A549 (cell line): ENCODE results near the gene TMEM163. TPM values are rescaled to one million over a fixed set of nuclear protein-coding genes. Genes with fewer than 3 reads are reported as not detected.

ENCODE experiments used
- ATAC-seq, 2 experiments: fragments of 200-7000 bp in 1 of 2; fragments of >200 bp in 1 of 2; cut with Nextera tagmentation in 1 of 2; cut with Tn5 transposase in 1 of 2; 3 replicates each; pipeline versions ENCODE4 v1.8.0 to v1.9.1; 2018 to 2020; ENCODE audit warnings: mild to moderate bottlenecking in 1 of 2, moderate library complexity in 1 of 2
- CTCF ChIA-PET: fragments of 300-600 bp; sonication (Branson Sonifier 250); formaldehyde crosslinking; extraction: SDS; loops from one replicate; lab custom pipeline; 2021; ENCODE audit warnings: antibody characterized with exemption, inconsistent platforms; lab: Yijun Ruan, JAX
- POLR2A ChIA-PET: fragments of 350-600 bp; formaldehyde crosslinking; extraction: SDS; loops from one replicate; lab custom pipeline; 2021; ENCODE audit warnings: antibody characterized with exemption, inconsistent platforms; lab: Yijun Ruan, JAX
- DNase-seq, 2 experiments: peaks; one replicate each; pipeline versions ENCODE4 v3.0.0 to v3.0.0-alpha.2; 2011 to 2016; ENCODE audit warnings: low read depth in 1 of 2, low spot score in 1 of 2
- FAIRE-seq: peaks from 2 replicates; lab custom pipeline; 2011; peaks lifted over from hg19 to GRCh38; lab: Jason Lieb, UNC
- H3K27ac ChIP-seq, 2 experiments: fragments of >200 bp; sonication (Bioruptor Twin); formaldehyde crosslinking; 3 replicates each; pipeline ENCODE4 v1.5.1; 2016 to 2017
- H3K4me1 ChIP-seq: fragments of >200 bp; sonication (Bioruptor Twin); formaldehyde crosslinking; 3 replicates; pipeline ENCODE4 v1.6.1; 2016
- H3K4me2 ChIP-seq: fragments of >200 bp; sonication (Bioruptor Twin); formaldehyde crosslinking; 3 replicates; pipeline ENCODE4 v1.6.1; 2016
- H3K4me3 ChIP-seq: fragments of >200 bp; sonication (Bioruptor Twin); formaldehyde crosslinking; 3 replicates; pipeline ENCODE4 v1.5.1; 2016
- H3K9me3 ChIP-seq: fragments of >200 bp; sonication (Bioruptor Twin); formaldehyde crosslinking; 3 replicates; pipeline ENCODE4 v1.6.1; 2016
- BCL3 ChIP-seq: fragments of >200 bp; sonication (Bioruptor Twin); formaldehyde crosslinking; IDR thresholded peaks from 3 replicates; pipeline ENCODE4 v1.6.1; 2016
- CBX2 ChIP-seq: fragments of 200-600 bp; sonication (generic); IDR thresholded peaks from 2 replicates; pipeline ENCODE4 v1.6.1; 2016; ENCODE audit warnings: low read depth, mild to moderate bottlenecking, borderline replicate concordance
- CEBPB ChIP-seq, 2 experiments: fragments of >200 bp in 1 of 2; sonication (Bioruptor Twin) in 1 of 2; formaldehyde crosslinking in 1 of 2; IDR thresholded peaks; 2 replicates each; pipeline ENCODE4 v1.6.1; 2012 to 2016
- CHD2 ChIP-seq: fragments of 150-350 bp; IDR thresholded peaks from 2 replicates; pipeline ENCODE4 v1.6.1; 2014; ENCODE audit warnings: low read length; ENCODE audit not compliant: partially characterized antibody
- CHD4 ChIP-seq: fragments of 200-600 bp; sonication (generic); IDR thresholded peaks from 2 replicates; pipeline ENCODE4 v1.6.1; 2016; ENCODE audit warnings: antibody characterized with exemption, mild to moderate bottlenecking, borderline replicate concordance
- EHMT2 ChIP-seq: fragments of 200-600 bp; sonication (generic); IDR thresholded peaks from 2 replicates; pipeline ENCODE4 v1.6.1; 2016; ENCODE audit warnings: antibody characterized with exemption, low read depth, mild to moderate bottlenecking, moderate library complexity
- FOSB ChIP-seq: fragments of 250-450 bp; sonication (Bioruptor Pico); IDR thresholded peaks from 2 replicates; pipeline ENCODE4 v1.5.0; 2020; ENCODE audit warnings: mild to moderate bottlenecking, moderate library complexity
- FOXS1 ChIP-seq: fragments of 250-450 bp; sonication (Bioruptor Pico); IDR thresholded peaks from 2 replicates; pipeline ENCODE4 v1.5.0; 2020; ENCODE audit warnings: mild to moderate bottlenecking, moderate library complexity
- HDAC2 ChIP-seq: fragments of 200-600 bp; sonication (generic); IDR thresholded peaks from 2 replicates; pipeline ENCODE4 v1.6.1; 2016
- HEYL ChIP-seq: fragments of 250-450 bp; sonication (Bioruptor Pico); IDR thresholded peaks from 2 replicates; pipeline ENCODE4 v1.8.0; 2021; ENCODE audit warnings: mild to moderate bottlenecking, moderate library complexity
- MAZ ChIP-seq: fragments of 150-350 bp; IDR thresholded peaks from 2 replicates; pipeline ENCODE4 v1.6.1; 2014; ENCODE audit warnings: antibody characterized with exemption, low read depth, low read length, borderline replicate concordance
- MYC ChIP-seq: IDR thresholded peaks from 2 replicates; pipeline ENCODE4 v1.6.1; 2012; ENCODE audit warnings: mild to moderate bottlenecking, inconsistent platforms, low read length, improper control_type of control experiment, borderline replicate concordance
- NR3C1 ChIP-seq: fragments of >200 bp; sonication (Bioruptor Twin); formaldehyde crosslinking; IDR thresholded peaks from 3 replicates; pipeline ENCODE4 v1.6.1; 2017
- PBX3 ChIP-seq: IDR thresholded peaks from 2 replicates; pipeline ENCODE4 v1.6.1; 2012
- POLR2AphosphoS2 ChIP-seq: conservative IDR thresholded peaks from 2 replicates; pipeline ENCODE4 v1.6.1; 2012; ENCODE audit warnings: low read length, improper control_type of control experiment, inconsistent platforms
- RCOR1 ChIP-seq: fragments of 150-350 bp; IDR thresholded peaks from 2 replicates; pipeline ENCODE4 v1.6.1; 2014; ENCODE audit warnings: antibody characterized with exemption, low read length, low read depth
- REST ChIP-seq: fragments of 200-600 bp; sonication (generic); IDR thresholded peaks from 2 replicates; pipeline ENCODE4 v1.6.1; 2016; ENCODE audit warnings: antibody characterized with exemption, mild to moderate bottlenecking, moderate library complexity
- RNF2 ChIP-seq: fragments of 200-600 bp; sonication (generic); IDR thresholded peaks from 2 replicates; pipeline ENCODE4 v1.6.1; 2016; ENCODE audit warnings: low read depth, mild to moderate bottlenecking, antibody characterized with exemption, moderate library complexity, borderline replicate concordance
- TFCP2L1 ChIP-seq: fragments of 250-450 bp; sonication (Bioruptor Pico); IDR thresholded peaks from 2 replicates; pipeline ENCODE4 v1.5.0; 2021; ENCODE audit warnings: mild to moderate bottlenecking
- TP53 ChIP-seq: fragments of 250-450 bp; sonication (Bioruptor Pico); IDR thresholded peaks from 2 replicates; pipeline ENCODE4 v1.5.0; 2021; ENCODE audit warnings: mild to moderate bottlenecking, moderate library complexity
- ZFP36 ChIP-seq: fragments of 450-650 bp; IDR thresholded peaks from 2 replicates; pipeline ENCODE4 v1.6.1; 2014; ENCODE audit warnings: borderline replicate concordance; ENCODE audit not compliant: partially characterized antibody
- WGBS: methylation state at CpG from one replicate; pipeline ENCODE4 v1.1.6; 2017; ENCODE audit errors: missing lambda C conversion rate; 5-methylcytosine and 5-hydroxymethylcytosine counted together
- polyA plus RNA-seq, 4 experiments: library from polyadenylated mRNA; depleted of rRNA in 3 of 4; stranded (reverse); fragments of >200 nt; fragmentation: RNase III in 1 of 4; extraction: RNeasy Plus Mini Kit Qiagen cat#74134 plus additional on column Dnase treatment in 1 of 4; gene quantifications; 2 replicates in 3 of 4; 3 replicates in 1 of 4; pipeline ENCODE4 v1.2.3, GENCODE V29; 2011 to 2017

TMEM163 gene
- polyA plus RNA-seq, 2 of the 4 experiments (the other 2 are of a cell fraction): not detected

GRCh38 chr2:134448650-134449049, 270.1 kb downstream of the TMEM163 start:
- H3K9me3 ChIP-seq: no peaks in the 10 kb centered on the region
- 97% methylated on average over 5 of the region's 6 CpGs for WGBS
- POLR2A ChIA-PET: no interaction called here
- H3K27ac ChIP-seq: no peak overlapping the region
- no peaks in the 10 kb centered on the region; the same call in 2 of the 3 replicates for H3K4me1 ChIP-seq
- H3K4me3 ChIP-seq: no peak overlapping the region
- FAIRE-seq: no peak
- TF ChIP-seq RNF2 (no peak), NR3C1 (no peak), HDAC2 (no peak), MYC (no peak), CBX2 (no peak), HEYL (CRISPR knock-in tag) (no peak), REST (no peak), RCOR1 (no peak), ZFP36 (no peak), TP53 (CRISPR knock-in tag) (no peak), EHMT2 (no peak), BCL3 (no peak), CEBPB (IDR thresholded peaks at IDR 0.05) (no peak), PBX3 (no peak), CHD4 (no peak), TFCP2L1 (CRISPR knock-in tag) (no peak), FOSB (CRISPR knock-in tag) (no peak), FOXS1 (no peak), POLR2AphosphoS2 (no peak)
- TF ChIP-seq, all 56 proteins: peak for 0
- no peak for DNase-seq
- CTCF ChIA-PET: interaction anchor here (0.6 to 6.8 kb wide), 4 partner anchors 12 to 330 kb away, joined by 3 to 45 read pairs (median 22); no protein-coding TSS in a partner anchor
- no peak overlapping the region for H3K4me2 ChIP-seq
- no peak for ATAC-seq

- no peak overlapping the region for H3K4me3 ChIP-seq
- no peak for FAIRE-seq
- H3K4me1 ChIP-seq: no peaks in the 10 kb centered on the region; the same call in 2 of the 3 replicates
- H3K4me2 ChIP-seq: no peak overlapping the region
- TF ChIP-seq MAZ (no peak), REST (no peak), CHD2 (no peak)
- TF ChIP-seq, all 56 proteins: peak for 0
- no peak overlapping the region for H3K27ac ChIP-seq
- CTCF ChIA-PET: interaction anchor here (1.5 to 5.2 kb wide), 2 partner anchors 13 to 17 kb away, joined by 4 to 41 read pairs; no protein-coding TSS in a partner anchor
- WGBS: 87% methylated on average over 4 of the region's 4 CpGs
- no peak for DNase-seq
- POLR2A ChIA-PET: no interaction called here
- no peak for ATAC-seq
- H3K9me3 ChIP-seq: no peaks in the 10 kb centered on the region
Observed at GRCh38 chr2:134447669-134448068, 271.1 kb downstream of the TMEM163 start.
